Activated CD4-positive, alpha-beta T cell treated with anti-CD3 and anti-CD28 coated beads, Interleukin-10, Interleukin-2, amounts not matched to agents 100 ng/mL and 50 ng/mL, durations not matched to agents 16 hours and 8 hours (primary cell): ENCODE results near the gene ZNF254.
A peak's percentile ranks its signal among the peaks of the same experiment; 100 is the strongest.
"Not testable (repeated sequence)": the region's sequence is repeated elsewhere in the genome, so short reads cannot be mapped to it uniquely, and the experiment has no call there.

ENCODE experiments used
- DNase-seq: peaks from one replicate; pipeline ENCODE4 v3.0.0-alpha.2; 2020

Gene ZNF254

DNA sequence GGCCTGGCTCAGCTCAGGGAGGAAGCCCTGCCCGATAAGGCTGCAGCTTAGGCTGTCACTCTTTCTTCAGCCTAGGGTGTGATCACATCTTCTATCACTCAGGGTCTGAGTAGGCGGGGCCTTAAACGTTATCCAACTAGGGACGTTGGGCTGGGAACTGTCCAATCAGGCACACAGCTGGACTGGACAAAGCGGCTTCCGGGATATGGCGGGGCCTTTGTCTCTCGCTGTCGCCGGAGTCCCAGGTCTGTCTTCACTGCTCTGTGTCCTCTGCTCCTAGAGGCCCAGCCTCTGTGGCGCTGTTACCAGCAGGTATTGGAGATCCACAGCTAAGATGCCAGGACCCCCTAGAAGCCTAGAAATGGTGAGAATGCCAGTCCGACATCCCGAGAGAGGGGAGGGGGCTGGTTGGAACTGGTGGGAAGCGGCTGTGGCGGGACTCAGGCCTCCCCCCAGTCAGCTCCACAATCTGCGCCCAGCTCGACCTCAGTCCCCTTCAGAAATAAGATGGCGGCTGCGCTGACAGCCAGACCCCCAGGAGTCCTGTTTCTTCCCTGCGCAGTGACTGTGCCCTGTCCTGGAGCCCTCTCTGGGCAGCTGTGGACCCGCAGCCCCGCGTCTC is at the start of gene ZNF254:
Gene ZNF254, plus strand, starts transcription at position 214 of the 622 bp plus-strand sequence. Its CDS starts 121 bp downstream, at position 335.
- DNase-seq = peak; percentile 95

DNA sequence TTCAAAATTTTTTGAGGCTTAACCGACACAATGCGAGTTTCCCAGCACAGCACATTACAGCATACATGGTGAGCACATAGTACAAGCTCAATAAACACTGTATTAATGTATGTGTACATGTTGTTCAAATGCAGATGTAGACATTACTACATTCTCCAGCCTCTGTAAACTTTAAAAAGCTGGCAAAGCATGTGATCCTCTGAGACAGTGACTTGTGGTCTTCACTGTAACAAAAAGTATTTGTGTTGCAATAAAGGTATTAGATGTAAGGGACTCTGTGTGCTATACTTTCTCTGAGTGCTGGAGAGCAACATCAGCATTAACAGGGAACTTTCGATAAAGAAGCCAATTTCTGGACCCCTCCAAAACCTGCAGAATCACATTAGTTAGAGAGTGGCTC is 46.4 kb upstream of the ZNF254 start:
- DNase-seq = no peak

DNA sequence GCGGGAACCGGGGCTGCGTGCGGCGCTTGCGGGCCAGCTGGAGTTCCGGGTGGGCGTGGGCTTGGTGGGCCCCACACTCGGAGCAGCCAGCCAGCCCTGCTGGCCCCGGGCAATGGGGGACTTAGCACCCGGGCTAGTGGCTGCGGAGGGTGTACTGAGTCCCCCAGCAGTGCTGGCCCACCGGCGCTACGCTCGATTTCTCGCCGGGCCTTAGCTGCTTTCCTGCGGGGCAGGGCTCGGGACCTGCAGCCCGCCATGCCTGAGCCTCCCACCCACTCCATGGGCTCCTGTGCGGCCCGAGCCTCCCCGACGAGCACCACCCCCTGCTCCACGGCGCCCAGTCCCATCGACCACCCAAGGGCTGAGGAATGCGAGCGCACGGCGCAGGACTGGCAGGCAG is 45.7 kb upstream of the ZNF254 start:
- DNase-seq = not testable (repeated sequence)

DNA sequence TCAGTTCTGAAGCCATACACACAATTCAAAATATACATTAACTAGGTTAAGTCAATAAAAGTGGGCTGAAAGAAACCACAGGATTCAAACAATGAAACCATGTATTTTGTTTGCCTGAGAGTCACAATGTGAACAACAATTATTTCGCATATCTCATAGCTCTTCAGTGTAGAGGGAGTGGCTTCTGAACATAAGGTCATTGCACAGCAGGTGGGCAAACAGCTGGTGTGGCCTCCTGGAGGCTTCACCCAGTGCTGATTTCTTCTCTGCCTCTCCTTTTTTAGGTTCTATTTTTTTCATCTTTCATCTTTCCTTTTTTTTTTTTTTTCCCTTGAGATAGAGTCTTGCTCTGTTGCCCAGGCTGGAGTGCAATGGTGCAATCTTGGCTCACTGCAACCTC is 40.4 kb upstream of the ZNF254 start:
- no peak for DNase-seq

DNA sequence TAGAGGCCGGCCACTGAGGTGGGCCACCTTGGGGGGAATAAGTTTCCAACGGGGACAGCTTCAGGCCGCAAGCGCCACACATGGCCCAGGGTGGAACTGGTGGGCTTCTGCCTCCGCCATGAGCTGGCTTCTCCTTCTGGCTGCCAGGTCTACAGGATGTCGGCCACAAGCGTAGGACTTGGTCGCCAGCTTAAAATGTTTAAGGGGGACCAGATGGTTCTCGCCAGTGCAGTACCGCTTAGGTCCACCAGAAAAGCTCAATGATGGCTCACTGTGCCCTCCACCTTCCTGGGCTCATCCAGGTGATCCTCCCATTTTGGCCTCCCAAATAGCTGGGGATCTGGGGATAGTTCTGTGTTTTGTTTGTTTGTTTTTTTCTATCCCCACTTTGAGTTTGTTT is 38.7 kb upstream of the ZNF254 start:
- DNase-seq = no peak

DNA sequence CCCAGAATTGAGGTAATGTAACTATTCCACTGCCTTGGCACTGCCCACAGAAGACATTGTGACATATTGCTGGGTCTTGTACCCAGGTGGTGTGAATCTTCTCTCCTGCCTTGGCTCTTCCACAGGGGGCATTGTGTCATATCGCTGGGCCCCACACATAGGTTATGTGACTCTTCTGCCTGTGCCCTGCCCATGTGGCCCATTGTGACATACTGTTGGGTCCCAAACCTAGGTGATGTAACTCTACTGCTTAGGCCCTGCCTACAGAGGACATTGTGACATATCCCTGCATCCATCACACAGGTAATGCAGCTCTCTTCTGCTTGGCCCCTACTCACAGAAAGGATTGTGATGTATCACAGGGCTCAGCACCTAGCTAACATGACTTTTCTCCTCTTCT is 37.5 kb upstream of the ZNF254 start:
- no peak for DNase-seq

DNA sequence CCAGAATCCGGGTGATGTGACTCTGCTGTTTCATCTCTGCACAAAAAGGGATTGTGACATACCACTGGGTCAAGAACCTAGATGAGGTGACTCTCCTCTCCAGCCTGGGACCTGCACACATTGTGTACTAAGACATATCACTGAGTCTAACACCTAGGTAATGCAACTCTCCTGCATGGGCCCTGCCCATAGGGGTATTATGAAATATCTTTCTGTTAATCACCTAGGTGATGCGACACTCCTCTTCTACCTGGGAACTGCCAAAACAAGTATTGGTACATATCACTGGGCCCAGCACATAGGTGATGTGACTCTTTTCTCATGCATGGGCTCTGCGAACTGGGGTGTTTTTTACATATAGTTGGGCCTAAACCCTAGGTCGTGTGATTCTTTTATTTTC is 35.5 kb upstream of the ZNF254 start:
- DNase-seq = no peak

DNA sequence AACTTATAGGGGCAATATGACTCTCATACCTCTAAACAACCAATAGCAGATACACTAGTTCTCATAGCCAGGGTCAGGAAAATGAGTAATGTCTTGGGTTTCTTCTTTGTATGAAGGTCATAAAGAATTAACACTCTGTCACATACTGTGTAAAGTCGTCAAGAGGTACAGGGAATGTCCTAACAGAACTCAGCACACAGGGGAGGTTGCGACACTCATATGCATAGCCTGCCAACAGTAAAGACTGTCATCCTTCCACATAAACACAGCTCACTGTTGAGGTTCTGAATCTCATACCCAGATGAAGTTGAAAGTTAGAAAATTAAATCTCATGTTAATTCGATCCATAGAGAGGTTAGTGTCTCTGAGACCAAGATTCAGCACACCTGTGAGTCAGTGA is 34.2 kb upstream of the ZNF254 start:
- no peak for DNase-seq

DNA sequence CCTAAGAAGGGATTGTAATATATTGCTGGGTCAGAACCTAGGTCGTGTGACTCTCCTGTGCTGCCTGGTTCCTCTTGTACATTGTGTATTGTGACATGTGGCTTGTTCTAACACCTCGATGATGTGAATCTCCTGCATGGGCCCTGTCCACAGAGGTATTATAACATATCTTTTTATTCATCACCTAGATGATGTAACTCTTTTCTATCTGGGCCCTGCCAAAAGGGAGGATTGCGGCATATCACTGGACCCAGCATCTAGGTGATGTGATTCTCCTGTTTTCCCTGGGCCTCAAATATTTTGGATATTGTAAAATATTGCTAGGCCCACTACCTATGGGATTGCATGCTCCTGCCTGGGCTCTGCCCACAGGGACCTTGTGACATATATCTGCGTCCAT is 33.4 kb upstream of the ZNF254 start:
- DNase-seq = no peak

DNA sequence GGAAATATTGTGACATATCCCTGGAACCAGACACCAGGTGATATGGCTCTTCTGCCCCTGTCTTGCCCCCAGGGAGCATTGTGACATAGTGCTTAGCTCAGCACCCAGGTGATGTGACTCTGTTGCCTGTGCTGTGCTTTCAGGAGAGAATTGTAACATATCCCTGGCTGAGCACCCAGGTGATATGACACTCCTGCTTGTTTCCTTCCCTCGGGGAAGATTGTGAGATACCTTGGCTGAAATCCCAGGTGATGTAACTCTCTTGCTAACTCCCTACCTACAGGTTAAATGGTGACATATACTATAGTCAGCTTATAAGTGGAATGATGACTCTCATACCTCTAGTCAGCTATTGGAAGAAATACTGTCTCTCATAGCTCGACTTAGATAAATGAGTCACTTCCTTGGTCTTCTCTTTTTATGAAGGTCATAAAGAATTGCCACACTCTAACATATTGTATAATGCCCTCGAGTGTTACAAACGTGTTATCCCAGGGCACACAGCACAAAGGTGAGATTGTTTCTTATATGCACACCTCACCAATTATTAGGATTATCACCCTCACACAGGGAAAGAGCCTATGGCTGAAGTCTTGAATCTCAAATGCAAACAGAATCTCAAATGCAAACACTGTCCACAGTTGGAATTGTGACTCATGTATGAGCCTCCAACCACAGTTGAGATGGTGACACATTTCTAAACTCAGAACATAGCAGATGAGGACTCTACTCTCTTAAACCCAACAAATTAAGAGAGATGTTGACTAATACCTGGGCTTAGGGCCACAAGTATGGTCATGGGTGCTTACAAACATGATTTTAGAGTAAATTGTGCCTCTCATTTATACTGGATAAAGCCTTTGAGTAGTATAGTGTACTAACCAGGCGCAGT is 32.7 kb upstream of the ZNF254 start:
- DNase-seq = peak; percentile 85

DNA sequence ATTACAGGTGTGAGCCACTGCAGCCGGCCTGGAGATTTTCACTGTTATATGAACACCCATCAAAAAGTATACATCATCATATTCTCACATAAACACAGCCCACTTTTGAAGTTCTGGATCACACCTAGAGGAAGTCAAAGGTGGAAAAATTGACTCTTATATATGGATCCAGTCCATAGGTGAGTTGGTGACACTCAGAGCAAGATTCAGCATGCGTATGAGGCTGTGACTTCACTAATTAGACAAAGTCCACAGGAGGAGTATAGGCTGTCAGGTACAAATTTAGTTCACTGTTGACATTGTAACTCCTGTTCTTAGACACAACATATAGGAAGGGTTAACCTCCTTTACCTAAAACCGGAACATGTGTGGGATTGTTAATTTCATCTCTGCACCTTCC is 31.4 kb upstream of the ZNF254 start:
- DNase-seq = no peak

DNA sequence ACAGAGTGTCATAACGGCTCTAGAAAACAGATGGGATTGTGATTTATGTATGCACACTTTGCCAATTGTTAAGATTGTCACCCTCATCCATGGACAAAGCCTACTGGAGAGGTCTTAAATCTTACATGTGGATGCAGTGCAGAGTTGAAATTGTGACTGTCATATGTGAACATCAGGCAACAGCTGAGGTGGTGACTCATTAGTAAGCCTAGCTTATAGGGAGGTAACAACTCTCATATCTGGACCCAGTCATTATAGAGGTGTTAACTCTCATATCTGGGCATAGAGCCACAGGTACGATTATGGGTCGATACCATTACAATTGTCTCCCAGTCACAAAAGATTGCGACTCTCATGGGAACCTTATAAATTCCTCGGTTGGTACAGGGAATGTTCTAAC is 29.8 kb upstream of the ZNF254 start:
- DNase-seq = peak; percentile 50

DNA sequence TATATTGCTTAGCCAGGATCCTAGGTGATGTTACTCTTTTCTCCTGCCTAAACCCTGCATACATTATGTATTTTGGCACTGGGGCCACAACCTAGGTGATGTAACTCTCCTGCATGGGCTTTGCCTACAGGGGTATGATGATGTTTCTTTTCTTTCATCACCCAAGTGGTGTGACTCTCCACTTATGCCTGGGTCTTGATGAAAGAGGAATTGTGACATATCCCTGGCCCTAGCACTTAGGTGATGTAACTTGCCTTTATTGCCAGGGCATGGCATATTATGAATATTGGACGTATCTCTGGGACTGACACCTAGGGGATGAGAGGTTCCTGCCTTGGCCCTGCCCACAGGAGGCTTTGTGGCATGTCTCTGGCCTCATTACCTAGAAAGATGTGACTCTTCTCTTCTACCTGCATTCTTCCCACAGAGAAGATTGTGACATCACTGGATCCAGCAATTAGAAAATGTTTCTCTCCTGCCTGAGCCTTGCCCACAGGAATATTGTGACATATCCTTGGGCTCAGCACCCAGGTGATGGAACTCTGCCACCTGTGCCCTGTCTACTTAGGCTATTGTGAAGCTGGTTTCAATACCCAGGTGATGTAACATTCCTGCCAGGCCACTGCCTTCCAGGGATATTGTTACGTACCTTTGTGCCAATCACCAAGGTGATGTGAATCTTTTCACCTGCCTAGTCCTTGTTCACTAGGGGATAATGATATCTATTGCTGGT is 27.3 kb upstream of the ZNF254 start:
- DNase-seq = no peak

DNA sequence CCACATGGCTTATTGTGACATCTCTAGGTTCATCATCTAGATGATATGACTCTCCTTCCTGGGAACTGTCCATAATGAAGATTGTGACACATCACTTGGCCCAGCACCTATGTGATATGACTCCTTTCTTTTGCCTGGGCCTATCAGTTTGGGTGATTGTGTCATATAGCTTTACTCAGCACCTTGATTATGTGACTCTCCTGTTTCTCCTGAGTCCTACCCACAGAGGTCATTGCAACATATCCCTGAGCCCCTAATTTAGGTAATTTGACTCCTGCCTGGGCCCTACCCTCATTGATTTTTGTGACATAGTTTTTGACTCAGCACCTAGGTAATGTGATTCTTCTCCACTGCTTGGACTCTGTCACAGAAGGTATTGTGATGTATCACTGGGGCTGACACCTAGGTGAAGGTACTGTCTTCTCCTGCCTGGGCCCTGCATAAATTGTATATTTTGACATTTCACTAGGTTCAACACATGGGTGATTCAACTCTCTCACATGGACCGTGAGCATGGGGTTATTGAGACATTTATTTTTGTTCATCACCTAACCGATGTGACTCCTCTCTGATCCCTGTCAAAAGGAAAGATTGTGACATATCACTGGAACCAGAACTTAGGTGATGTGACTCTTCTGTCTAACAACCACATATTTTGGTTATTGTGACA is 26.2 kb upstream of the ZNF254 start:
- peak; percentile 16 for DNase-seq

DNA sequence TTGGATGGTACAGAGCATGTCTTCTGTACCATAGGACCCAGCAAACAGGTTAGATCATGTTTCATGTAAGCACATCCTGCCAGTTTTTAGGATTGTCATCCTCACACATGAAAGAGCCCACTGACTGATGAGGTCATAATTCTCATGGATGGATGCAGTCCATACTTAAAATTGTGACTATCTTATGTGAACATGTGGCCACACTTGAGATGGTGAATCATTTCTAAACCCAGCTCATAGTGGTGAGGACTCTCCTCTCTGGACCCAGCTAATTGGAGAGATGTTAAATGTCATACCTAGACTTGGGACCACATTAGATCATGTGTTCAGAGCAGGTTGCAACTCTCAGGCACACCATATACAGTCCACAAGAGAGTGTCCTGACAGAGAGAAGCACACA is 24.8 kb upstream of the ZNF254 start:
- peak; percentile 41 for DNase-seq

DNA sequence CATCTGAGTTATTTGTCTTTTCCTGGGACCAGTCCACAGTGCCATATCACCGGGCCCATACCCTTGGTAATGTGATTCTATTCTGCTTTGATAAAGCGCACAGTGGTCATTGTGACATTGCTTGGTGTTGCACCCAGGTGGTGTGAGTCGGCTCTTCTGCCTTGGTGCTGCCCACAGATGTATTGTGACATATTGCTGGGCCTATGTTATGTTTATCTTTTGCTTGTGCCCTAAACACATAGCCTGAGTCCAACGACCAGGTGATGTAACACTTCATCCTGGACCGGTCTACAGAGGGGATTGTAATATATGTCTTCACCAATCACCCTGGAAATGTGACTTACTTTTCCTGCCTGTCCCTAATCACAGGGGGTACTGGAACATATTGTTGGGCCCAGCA is 23.7 kb upstream of the ZNF254 start:
- DNase-seq = no peak

DNA sequence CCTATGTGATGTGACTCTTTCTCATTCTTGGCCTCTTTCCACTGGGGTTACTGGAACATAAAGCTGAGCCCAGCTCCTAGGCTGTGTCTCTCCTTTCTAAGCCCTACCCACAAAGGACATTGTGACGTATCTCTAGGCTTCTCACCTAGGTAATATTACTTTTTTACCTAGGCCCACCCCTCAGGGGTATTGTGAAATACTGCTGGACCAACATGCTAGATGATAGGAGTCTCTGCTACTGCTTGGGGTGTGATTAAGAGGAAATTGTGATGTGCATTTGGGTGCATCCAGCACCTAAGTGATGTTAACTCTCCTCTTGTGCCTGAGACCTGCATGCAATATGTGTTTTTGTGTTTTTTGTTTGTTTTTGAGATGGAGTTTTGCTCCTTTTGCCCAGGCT is 22.8 kb upstream of the ZNF254 start:
- no peak for DNase-seq

DNA sequence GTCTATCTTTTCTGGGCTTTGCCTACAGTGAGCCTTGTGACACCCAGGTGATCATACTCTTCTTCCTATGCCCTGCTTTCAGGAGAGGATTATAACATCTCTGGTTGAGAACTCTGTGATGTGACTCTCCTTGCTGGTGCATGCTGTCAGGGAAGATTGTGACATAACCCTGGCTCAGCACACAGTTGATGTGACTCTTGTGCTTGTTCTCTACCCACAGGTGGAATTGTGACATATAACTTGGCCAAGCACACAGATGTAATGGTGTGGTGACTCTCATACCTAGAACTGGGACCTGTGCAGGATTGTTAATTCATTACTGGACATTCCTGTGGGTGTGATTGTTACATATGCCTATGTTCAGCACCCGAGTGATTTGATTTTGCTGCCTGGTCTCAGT is 21.7 kb upstream of the ZNF254 start:
- DNase-seq = no peak

DNA sequence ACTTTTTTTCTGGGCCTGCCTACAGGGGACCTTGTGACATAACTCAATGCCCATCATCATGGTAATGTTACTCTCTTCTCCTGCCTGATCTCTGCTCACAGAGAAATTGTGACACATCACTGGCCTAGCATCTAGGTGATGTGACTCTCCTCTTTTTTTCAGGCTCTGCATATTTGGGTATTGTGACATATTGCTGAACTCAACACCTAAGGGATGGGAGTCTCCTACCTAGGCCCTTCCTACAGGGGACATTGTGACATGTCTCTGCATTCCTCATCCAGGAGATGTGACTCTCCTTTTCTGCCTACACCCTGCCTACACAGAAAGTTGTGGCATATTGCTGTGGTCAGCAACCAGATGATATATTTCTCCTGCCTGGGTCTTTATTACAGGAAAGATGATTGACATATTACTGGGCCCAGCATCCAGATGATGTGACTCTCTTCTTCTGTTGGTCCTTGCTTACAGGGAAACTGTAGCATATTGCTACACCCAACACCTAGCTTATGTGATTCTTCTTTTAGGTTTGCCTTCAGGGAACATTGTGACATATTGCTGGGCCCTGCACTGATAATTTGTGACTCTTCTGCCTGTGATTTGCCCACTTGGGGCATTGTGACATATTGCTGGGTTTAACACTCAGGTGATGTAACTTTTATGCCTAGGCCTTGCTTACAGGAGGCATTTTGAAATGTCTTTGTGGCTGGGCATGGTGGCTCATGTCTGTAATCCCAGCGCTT is 21.0 kb upstream of the ZNF254 start:
- no peak for DNase-seq

DNA sequence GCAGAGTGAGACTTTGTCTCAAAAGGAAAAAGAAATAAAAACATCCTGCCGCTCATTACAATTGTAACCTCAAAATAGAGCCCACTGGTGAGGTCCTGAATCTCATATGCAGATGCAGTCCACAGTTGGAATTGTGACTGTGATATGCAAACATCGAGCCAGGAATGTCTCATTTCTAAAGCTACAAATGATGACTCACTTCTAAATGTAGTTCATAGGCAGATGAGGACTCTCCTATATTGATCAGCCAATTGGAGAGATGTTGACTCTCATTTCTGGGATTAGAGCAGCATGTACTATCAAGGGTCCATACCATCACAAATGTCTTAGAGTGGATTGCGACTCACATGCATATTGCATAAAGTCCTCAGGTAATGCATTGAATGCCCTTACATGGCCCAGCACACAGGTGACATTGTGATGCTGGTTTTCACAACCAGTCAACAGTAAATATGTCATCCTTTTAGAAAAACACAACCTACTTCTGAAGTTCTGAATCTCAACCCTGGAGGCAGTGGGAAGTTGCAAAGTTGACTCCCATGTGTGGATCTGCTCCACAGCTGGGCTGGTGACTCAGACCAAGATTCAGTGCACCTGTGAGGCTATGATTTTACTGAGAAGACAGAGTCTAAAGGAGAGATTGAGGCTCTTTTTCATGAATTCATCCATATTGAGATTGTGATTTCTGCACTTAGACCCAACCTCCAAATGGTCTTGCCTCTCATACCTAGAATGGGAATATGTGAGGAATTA is 16.9 kb upstream of the ZNF254 start:
- DNase-seq = no peak

DNA sequence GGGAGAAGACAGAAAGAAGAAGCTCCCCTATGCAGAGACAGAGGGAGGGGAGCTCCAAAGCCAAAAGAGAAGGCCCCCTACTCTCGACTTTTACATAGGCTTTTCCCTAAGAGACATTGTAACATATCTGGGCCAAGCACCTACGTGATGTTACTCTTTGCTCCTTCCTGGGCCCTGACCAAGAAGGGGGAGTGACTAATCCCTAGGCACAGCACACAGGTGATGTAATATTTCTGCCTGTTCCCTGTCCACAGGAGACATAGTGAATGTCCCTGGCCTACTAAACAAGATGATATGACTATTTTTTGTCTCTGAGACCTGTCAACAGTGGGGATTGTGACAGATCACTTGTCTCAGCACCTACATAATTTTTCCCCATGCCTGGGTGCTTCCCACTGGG is 15.9 kb upstream of the ZNF254 start:
- DNase-seq = no peak

DNA sequence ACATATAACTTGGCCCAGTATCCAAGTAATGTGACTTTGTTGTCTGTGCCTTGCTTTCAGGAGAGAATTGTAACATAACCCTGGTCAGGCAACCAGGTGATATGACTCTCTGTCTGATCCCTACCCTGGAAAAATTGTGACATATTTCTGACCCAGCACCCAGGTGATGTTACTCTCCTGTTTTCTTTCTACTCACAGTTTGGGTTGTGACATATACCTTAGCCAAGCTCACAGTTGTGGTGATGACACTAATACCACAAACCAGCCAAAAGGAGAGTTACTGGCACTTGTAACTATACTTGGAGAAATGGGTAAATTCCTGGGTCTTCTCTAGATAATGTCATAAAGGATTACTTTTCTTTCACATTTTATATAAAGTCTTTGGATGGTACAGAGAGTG is 14.3 kb upstream of the ZNF254 start:
- DNase-seq = no peak
